ENCODE data around the gene ZNF844.
"Not testable (repeated sequence)": the region's sequence is repeated elsewhere in the genome, so short reads cannot be mapped to it uniquely, and the experiment has no call there.

Gene ZNF844

GRCh38 chr19:12092956-12093355 is 28.4 kb downstream of the ZNF844 start:
- DNase-seq: no peak

DNA sequence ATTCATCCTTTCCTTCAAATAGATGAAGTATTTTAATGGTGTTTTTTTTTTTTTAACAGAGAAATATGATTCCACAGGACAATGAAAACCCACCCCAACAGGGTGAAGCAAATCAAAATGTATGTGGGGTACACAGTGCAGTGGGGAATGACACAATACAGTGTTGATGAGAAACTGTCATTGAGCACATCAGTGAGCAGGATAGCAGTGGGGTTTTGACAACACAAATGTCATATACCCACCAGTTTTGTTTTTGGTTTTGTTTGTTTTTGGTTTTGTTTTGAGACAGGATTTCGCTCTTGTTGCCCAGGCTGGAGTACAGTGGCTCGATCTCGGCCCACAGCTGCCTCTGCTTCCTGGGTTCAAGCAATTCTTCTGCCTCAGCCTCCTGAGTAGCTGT is 29.2 kb downstream of the ZNF844 start:
- no peak for DNase-seq

GRCh38 chr19:12095111-12095790 is 30.7 kb downstream of the ZNF844 start:
- DNase-seq: no peak

DNA sequence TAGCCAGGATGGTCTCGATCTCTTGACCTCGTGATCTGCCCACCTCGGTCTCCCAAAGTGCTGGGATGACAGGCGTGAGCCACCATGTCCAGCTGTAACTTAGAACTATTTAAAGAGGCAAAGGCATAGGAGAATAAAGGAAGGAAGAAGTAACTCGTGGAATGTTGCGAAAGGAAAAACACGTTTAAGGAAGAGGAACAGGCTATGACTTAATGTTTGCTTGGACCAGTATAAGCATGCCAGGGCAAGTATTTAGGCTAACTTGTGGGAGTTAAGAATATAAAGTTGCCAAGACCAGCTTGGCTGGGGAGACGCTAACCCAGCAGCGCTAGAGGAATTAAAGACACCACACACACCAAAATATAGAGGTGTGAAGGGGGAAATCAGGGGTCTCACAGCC is 33.5 kb downstream of the ZNF844 start:
- DNase-seq: no peak

- DNase-seq: not testable (repeated sequence)
These were observed 39.4 kb downstream of the ZNF844 start for GRCh38 chr19:12103909-12104308.

GRCh38 chr19:12111176-12111575 is 46.6 kb downstream of the ZNF844 start:
- DNase-seq: no peak

DNA sequence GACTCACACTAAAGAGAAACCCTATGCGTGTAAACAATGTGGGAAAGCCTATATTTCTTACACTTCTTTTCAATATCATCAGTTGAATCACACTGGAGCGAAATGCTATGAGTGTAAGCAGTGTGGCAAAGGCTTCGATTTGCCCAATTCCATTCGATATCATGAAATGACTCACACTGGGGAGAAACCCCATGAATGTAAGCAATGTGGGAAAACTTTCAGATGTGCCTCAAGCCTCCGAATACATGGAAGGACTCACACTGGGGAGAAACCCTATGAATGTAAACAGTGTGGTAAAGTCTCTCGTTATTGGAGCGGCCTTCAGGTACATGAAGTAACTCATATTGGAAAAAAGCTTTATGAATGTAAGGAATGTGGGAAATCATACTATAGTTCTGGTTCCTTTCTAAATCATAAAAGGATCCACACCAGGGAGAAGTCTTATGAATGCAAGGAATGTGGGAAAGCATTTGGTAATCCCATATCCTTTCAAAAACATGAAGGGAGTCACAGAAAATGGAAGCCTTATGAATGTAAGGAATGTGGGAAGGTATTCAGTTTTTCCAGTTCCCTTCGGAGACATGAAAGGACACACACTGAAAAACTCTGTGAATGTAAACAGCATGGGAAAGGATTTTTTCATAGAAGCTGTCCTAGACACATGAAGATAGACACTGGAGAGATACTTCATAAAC is 47.6 kb downstream of the ZNF844 start:
- no peak for DNase-seq

GRCh38 chr19:12112701-12113100 is 48.2 kb downstream of the ZNF844 start:
- no peak for DNase-seq

DNA sequence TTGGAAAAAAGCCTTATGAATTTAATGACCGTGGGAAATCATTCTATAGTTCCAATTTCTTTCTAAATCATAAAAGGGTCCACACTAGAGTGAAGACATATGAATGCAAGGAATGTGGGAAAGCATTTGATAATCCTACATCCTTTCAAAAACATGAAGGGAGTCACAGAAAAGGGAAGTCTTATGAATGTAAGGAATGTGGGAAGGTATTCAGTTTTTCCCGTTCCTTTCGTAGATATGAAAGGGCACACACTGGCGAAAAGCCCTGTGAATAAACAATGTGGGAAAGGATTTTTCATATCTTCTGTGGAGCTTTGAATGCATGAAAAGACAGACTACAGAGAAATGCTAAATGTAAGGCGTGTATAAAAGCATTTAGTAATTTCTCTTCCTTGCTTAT is 48.6 kb downstream of the ZNF844 start:
- no peak for DNase-seq

DNA sequence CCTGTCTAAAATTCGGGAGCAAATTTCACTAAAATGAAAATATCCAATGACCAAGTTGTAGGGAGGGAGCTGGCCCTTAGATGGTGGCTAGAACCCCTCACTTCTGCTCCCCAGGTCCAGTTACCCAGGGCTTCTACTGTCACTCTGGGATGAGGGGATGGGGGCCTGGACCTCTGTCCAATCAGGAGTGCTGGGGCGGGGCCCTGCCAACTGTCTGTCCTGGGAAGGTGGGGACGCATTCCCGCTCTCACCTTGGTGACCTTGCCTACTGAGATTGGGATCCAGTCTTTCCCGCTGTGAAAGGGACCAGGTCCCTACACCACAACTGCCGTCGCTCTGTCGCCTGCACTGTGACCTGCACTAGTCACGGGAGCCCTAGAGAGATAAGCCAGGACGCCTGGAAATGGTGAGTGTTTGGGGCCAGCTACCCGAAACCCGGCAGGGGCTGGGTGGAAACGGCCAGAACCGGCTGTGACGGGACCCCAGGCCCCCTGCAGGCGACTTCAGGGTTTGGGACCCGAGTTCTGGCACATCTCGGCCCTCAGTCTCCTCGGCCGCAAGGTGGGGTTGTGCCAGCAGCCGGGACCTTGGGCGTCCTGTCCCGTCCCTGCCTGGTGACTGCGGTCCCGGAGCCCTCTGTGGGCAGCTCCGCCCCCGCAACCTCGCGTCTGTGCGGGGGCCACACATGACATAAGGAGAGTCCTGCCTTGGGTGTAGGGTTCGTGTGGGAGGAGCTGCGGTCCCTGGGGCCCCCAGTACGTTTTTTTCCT is 52.9 kb downstream of the ZNF844 start:
- no peak for DNase-seq

DNA sequence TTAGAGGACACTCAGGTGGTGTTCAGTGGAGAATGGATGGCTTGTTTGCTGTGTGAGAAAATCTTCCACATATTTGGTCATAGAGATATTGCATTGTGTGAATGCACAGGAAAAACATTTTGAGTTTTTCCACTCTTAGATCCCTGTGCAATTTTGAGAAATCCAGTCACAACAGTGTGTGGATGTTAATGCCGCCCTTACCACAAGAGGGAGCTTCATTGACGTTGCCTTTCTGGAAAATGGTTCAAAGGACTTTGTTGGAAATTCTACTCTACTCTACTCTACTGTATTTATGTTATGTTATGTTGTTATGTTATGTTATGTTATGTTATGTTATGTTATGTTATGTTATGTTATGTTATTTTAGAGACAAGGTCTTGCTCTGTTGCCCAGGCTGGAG is 62.2 kb downstream of the ZNF844 start:
- no peak for DNase-seq

Measured in NK-92 treated with Interleukin-12 subunit alpha and Interleukin-12 subunit beta, amount 100 ng/mL, for 24 hours (cell line).